Astrocyte (in vitro differentiated cells and primary cell): Measurements from ENCODE around the gene TIPARP. TPM values are rescaled to one million over a fixed set of nuclear protein-coding genes. Genes with fewer than 3 reads are reported as not detected.

Experiments used
- DNase-seq: peaks from one replicate; pipeline ENCODE4 v3.0.0-alpha.2; 2010; ENCODE audit warnings: low read depth
- FAIRE-seq: peaks from 2 replicates; lab custom pipeline; 2011; peaks lifted over from hg19 to GRCh38; lab: Jason Lieb, UNC
- H2AFZ ChIP-seq: 2 replicates; pipeline ENCODE4 v1.6.0; 2012; ENCODE audit warnings: low read depth, low read length, inconsistent platforms
- H3K27ac ChIP-seq: 2 replicates; pipeline ENCODE4 v1.5.1; 2011; ENCODE audit warnings: low read depth, low read length, inconsistent platforms
- H3K27me3 ChIP-seq: 2 replicates; pipeline ENCODE4 v1.6.0; 2011; ENCODE audit warnings: low read length, inconsistent platforms; ENCODE audit not compliant: insufficient read depth
- H3K36me3 ChIP-seq: 2 replicates; pipeline ENCODE4 v1.5.1; 2011; ENCODE audit warnings: low read length, inconsistent platforms; ENCODE audit not compliant: insufficient read depth
- H3K4me1 ChIP-seq: 2 replicates; pipeline ENCODE4 v1.5.1; 2011; ENCODE audit warnings: low read length, inconsistent platforms; ENCODE audit not compliant: insufficient read depth
- H3K4me2 ChIP-seq: 2 replicates; pipeline ENCODE4 v1.6.0; 2012; ENCODE audit warnings: low read length, inconsistent platforms
- H3K4me3 ChIP-seq: 2 replicates; pipeline ENCODE4 v1.5.1; 2011; ENCODE audit warnings: low read depth, mild to moderate bottlenecking, low read length, inconsistent platforms; ENCODE audit not compliant: insufficient read depth
- H3K79me2 ChIP-seq: 2 replicates; pipeline ENCODE4 v1.6.0; 2012; ENCODE audit warnings: mild to moderate bottlenecking, low read length, inconsistent platforms; ENCODE audit not compliant: insufficient read depth
- H3K9ac ChIP-seq: 2 replicates; pipeline ENCODE4 v1.6.0; 2012; ENCODE audit warnings: mild to moderate bottlenecking, low read length, inconsistent platforms
- H3K9me3 ChIP-seq: 2 replicates; pipeline ENCODE4 v1.5.1; 2012; ENCODE audit warnings: low read depth, mild to moderate bottlenecking, low read length, inconsistent platforms; ENCODE audit not compliant: insufficient read depth
- H4K20me1 ChIP-seq: 2 replicates; pipeline ENCODE4 v1.6.0; 2012; ENCODE audit warnings: low read length, inconsistent platforms; ENCODE audit not compliant: insufficient read depth
- H3K27ac Mint-ChIP-seq: one replicate; pipeline ENCODE4 v1.8.0; 2021; ENCODE audit warnings: mild to moderate bottlenecking, mixed read lengths; ENCODE audit not compliant: unreplicated experiment
- H3K27me3 Mint-ChIP-seq: one replicate; pipeline ENCODE4 v1.8.0; 2021; ENCODE audit warnings: low read depth, mixed read lengths; ENCODE audit not compliant: unreplicated experiment
- H3K36me3 Mint-ChIP-seq: one replicate; pipeline ENCODE4 v1.8.0; 2021; ENCODE audit warnings: low read depth, mixed read lengths; ENCODE audit not compliant: unreplicated experiment
- H3K4me1 Mint-ChIP-seq: one replicate; pipeline ENCODE4 v1.8.0; 2021; ENCODE audit warnings: low read depth, mixed read lengths; ENCODE audit not compliant: unreplicated experiment
- H3K4me3 Mint-ChIP-seq: one replicate; pipeline ENCODE4 v1.8.0; 2021; ENCODE audit warnings: mild to moderate bottlenecking, moderate library complexity, mixed read lengths; ENCODE audit not compliant: unreplicated experiment
- H3K9me3 Mint-ChIP-seq: one replicate; pipeline ENCODE4 v1.8.0; 2021; ENCODE audit warnings: mild to moderate bottlenecking, mixed read lengths; ENCODE audit not compliant: unreplicated experiment
- CTCF ChIP-seq: IDR thresholded peaks from 2 replicates; pipeline ENCODE4 v1.5.1; 2011; ENCODE audit warnings: low read depth, mild to moderate bottlenecking, inconsistent platforms, low read length, moderate library complexity; ENCODE audit not compliant: insufficient read depth
- EZH2 ChIP-seq: IDR thresholded peaks from 2 replicates; pipeline ENCODE4 v1.6.1; 2012; ENCODE audit warnings: mild to moderate bottlenecking, low read length, inconsistent platforms; ENCODE audit not compliant: insufficient read depth
- total RNA-seq: library from RNA; stranded (reverse); gene quantifications from 2 replicates; pipeline ENCODE4 v1.2.1, GENCODE V29; 2021

Gene TIPARP
- total RNA-seq, 1 donor from 2014 or later, result 74.2 TPM

DNA sequence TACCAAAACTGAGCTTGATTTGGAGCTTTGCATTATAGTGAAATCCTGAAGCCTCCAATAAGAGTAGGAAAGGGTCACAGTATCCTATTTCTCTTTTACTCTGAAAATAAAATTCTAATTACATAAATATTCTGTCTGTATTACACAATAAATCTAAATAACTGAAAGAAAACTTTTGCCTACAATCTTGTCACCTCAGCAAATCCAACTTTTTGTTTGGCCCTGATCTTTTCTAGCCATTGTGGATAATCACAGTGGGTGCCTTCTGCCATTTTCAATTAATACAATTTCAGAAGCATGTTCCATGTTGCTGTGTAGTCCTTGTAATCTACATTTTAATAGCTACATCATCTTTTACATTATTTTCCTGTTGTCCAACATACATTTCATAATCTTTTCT, 29.4 kb upstream of the TIPARP start:
- H3K4me1 Mint-ChIP-seq, result peaks cover 20% of the 10 kb centered on the region
- DNase-seq (no peak), FAIRE-seq (no peak)
- H3K79me2 ChIP-seq, result no peaks in the 10 kb centered on the region
- no peak overlapping the region for H3K27ac ChIP-seq
- no peaks in the 10 kb centered on the region for H3K9me3 ChIP-seq
- no peak overlapping the region for H3K9ac ChIP-seq
- H3K27me3 Mint-ChIP-seq, result no peaks in the 10 kb centered on the region
- H3K36me3 ChIP-seq, result no peaks in the 10 kb centered on the region
- H2AFZ ChIP-seq, result no peak overlapping the region
- no peaks in the 10 kb centered on the region for H3K36me3 Mint-ChIP-seq
- no peak overlapping the region for H3K27ac Mint-ChIP-seq
- no peak for TF ChIP-seq EZH2
- TF ChIP-seq CTCF, result no peak
- no peak overlapping the region for H3K4me3 Mint-ChIP-seq
- no peak overlapping the region for H3K4me2 ChIP-seq
- no peak overlapping the region for H3K4me3 ChIP-seq
- H4K20me1 ChIP-seq, result no peaks in the 10 kb centered on the region
- H3K4me1 ChIP-seq, result no peaks in the 10 kb centered on the region
- no peaks in the 10 kb centered on the region for H3K27me3 ChIP-seq
- peaks cover 2% of the 10 kb centered on the region for H3K9me3 Mint-ChIP-seq

GRCh38 chr3:156646958-156647357, 27.4 kb upstream of the TIPARP start:
- FAIRE-seq, result no peak
- H3K4me1 Mint-ChIP-seq, result peaks cover 20% of the 10 kb centered on the region

More at GRCh38 chr3:156646958-156647357, 27.4 kb upstream of the TIPARP start:
- Mint-ChIP-seq H3K36me3 (no peaks in the 10 kb centered on the region), H3K27me3 (no peaks in the 10 kb centered on the region), H3K4me3 (no peak overlapping the region), H3K27ac (no peak overlapping the region), H3K9me3 (peaks cover 2% of the 10 kb centered on the region)
- Histone ChIP-seq H3K36me3 (no peaks in the 10 kb centered on the region), H3K9me3 (no peaks in the 10 kb centered on the region), H3K4me3 (no peak overlapping the region), H2AFZ (no peak overlapping the region), H3K27ac (no peak overlapping the region), H3K4me2 (no peak overlapping the region), H3K4me1 (no peaks in the 10 kb centered on the region), H3K9ac (no peak overlapping the region), H4K20me1 (no peaks in the 10 kb centered on the region), H3K79me2 (no peaks in the 10 kb centered on the region), H3K27me3 (no peaks in the 10 kb centered on the region)
- no peak for DNase-seq
- TF ChIP-seq CTCF (no peak), EZH2 (no peak)
